ENCODE results near the gene OLFML2B.

Gene OLFML2B

GRCh38 chr1:161943737-161944136 is 79.9 kb downstream of the OLFML2B start:
- no peak for DNase-seq

GRCh38 chr1:161941726-161942436 is 81.8 kb downstream of the OLFML2B start:
- DNase-seq, result no peak

GRCh38 chr1:161940866-161941591 is 82.6 kb downstream of the OLFML2B start:
- no peak for DNase-seq

GRCh38 chr1:161936786-161937185 is 86.9 kb downstream of the OLFML2B start:
- DNase-seq, result no peak

GRCh38 chr1:161935264-161935663 is 88.4 kb downstream of the OLFML2B start:
- no peak for DNase-seq

GRCh38 chr1:161933592-161934588 is 89.8 kb downstream of the OLFML2B start:
- DNase-seq, result no peak
